Activated naive CD4-positive, alpha-beta T cell treated with anti-CD3 and anti-CD28 coated beads for 36 hours (primary cell): ENCODE results near the gene CTSF. TPM values are rescaled to one million over a fixed set of nuclear protein-coding genes. Genes with fewer than 3 reads are reported as not detected.

Experiments
- CTCF ChIA-PET: fragments of 350-600 bp; sonication (Branson Sonifier 250); formaldehyde crosslinking; loops from one replicate; lab custom pipeline; 2021; ENCODE audit warnings: antibody characterized with exemption; lab: Charles Lee
- DNase-seq: peaks from one replicate; pipeline ENCODE4 v3.0.0-alpha.2; 2020
- H3K27ac Mint-ChIP-seq: one replicate; pipeline ENCODE4 v1.8.0; 2021; ENCODE audit warnings: mild to moderate bottlenecking, mixed read lengths
- H3K27me3 Mint-ChIP-seq: one replicate; pipeline ENCODE4 v1.8.0; 2021; ENCODE audit warnings: low read depth, mixed read lengths
- H3K36me3 Mint-ChIP-seq: one replicate; pipeline ENCODE4 v1.8.0; 2021; ENCODE audit warnings: low read depth, mixed read lengths
- H3K4me1 Mint-ChIP-seq: one replicate; pipeline ENCODE4 v1.8.0; 2021; ENCODE audit warnings: low read depth, mixed read lengths
- H3K4me3 Mint-ChIP-seq: one replicate; pipeline ENCODE4 v1.8.0; 2021; ENCODE audit warnings: mild to moderate bottlenecking, moderate library complexity, mixed read lengths
- H3K9me3 Mint-ChIP-seq: one replicate; pipeline ENCODE4 v1.8.0; 2021; ENCODE audit warnings: mixed read lengths
- intact Hi-C: fragments of 100-400 bp; cut with micrococcal nuclease; formaldehyde crosslinking; loops from one replicate; pipeline ENCODE4 v1.15.1; 2023
- total RNA-seq, 2 experiments: library from RNA; stranded (reverse); gene quantifications; one replicate each; pipeline ENCODE4 v1.2.3, GENCODE V29; 2021

The CTSF gene
- total RNA-seq, 2 experiments from 2014 or later, result 0.64 to 0.96 TPM

DNA sequence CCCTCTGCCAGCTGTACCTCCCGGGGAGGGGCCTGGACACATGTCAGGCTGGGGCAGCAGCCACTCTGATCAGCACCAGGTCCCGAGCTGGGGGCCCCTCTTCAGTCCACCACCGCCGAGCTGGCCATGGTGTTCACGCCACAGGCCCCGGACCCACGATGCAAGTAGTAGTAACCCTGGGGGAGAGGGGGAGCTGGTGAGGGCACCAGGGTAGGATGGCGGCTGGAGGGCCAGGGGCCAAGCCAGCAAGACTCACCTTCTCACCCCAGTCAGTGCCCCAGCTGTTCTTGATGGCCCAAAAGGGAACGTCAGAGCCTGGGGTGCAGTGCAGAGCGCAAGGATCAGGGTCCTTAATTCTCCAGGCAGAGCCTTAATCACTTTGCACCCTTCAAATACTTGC, 4.6 kb downstream of the CTSF start:
- Mint-ChIP-seq H3K27me3 (no peaks in the 10 kb centered on the region), H3K36me3 (no peaks in the 10 kb centered on the region), H3K9me3 (no peaks in the 10 kb centered on the region), H3K27ac (no peak overlapping the region), H3K4me1 (peaks cover 8% of the 10 kb centered on the region), H3K4me3 (no peak overlapping the region)
- CTCF ChIA-PET, result no interaction called here
- intact Hi-C loops, result no loop called here
- no peak for DNase-seq

DNA sequence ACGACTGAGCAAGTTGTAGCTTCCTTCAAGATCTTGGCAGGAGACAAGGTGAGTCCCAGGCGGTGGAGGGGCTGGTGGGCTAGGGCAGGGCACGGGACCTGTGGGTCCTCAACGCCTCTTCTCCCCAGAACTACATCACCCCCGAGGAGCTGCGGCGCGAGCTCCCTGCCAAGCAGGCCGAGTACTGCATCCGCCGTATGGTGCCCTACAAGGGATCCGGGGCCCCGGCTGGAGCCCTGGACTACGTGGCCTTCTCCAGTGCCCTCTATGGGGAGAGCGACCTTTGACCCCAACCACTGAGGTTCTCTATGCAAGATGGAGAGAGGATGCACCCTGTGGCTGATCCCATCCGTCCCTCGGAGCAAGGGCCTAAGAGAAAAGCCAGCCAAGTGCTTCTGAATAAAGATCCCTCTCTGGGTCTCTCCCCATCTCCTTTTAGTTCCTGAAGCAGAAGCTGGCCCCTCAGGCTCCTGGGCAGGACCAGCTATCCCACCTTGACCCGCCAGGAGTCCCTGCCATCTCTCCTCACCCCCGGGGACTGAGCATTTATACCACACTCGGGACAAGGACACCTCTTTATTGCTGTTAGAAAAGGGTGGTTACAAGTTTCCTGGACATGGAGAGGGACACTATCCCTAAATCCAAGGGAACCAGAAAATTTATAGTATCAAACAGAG, 5.4 kb downstream of the CTSF start:
- CTCF ChIA-PET, result interaction anchor here (1.3 to 2.5 kb wide), 2 partner anchors 18 to 115 kb away, joined by 3 to 7 read pairs; partner anchors contain the start of gene RBM4B
- Mint-ChIP-seq H3K27me3 (no peaks in the 10 kb centered on the region), H3K27ac (no peak overlapping the region), H3K9me3 (no peaks in the 10 kb centered on the region), H3K4me1 (peaks cover 5% of the 10 kb centered on the region), H3K36me3 (no peaks in the 10 kb centered on the region), H3K4me3 (no peak overlapping the region)
- intact Hi-C loops, result no loop called here
- no peak for DNase-seq

DNA sequence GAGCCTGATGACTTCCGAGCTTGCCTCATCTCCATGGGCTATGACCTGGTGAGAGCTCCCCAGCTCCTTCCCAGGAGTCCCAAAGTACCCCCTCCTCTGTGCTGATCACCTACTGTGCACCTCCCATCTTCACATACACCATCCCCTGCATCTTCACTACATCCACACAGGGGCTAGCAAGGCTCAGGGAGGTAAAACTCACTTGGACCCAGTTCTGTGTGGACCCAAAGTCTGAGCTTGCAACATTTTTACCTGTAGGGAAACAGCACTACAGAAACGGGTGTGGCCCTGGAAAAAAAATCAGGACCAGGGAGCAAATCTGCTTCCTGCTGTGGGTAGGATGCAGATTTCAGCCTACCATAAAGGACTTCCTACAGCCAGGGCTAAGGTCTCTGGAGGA, 6.1 kb downstream of the CTSF start:
- Mint-ChIP-seq H3K4me3 (no peak overlapping the region), H3K36me3 (no peaks in the 10 kb centered on the region), H3K9me3 (no peaks in the 10 kb centered on the region), H3K4me1 (peaks cover 2% of the 10 kb centered on the region), H3K27me3 (peaks cover 4% of the 10 kb centered on the region), H3K27ac (no peak overlapping the region)
- intact Hi-C loops, result no loop called here
- CTCF ChIA-PET, result interaction anchor here (1.3 to 2.5 kb wide), 2 partner anchors 19 to 116 kb away, joined by 3 to 7 read pairs; partner anchors contain the start of gene RBM4B
- DNase-seq, result no peak

DNA sequence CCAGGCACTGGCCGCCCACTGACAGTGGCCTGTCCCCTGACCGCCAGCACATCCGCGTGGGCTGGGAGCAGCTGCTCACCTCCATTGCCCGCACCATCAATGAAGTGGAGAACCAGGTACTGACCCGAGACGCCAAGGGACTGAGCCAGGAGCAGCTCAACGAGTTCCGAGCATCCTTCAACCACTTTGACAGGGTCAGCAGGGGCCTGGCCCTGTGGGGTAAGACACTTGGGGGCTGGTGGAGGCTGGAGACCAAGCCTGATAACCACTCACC, 6.5 kb downstream of the CTSF start:
- no peaks in the 10 kb centered on the region for H3K4me1 Mint-ChIP-seq
- no peaks in the 10 kb centered on the region for H3K9me3 Mint-ChIP-seq
- no peak overlapping the region for H3K27ac Mint-ChIP-seq
- H3K36me3 Mint-ChIP-seq, result no peaks in the 10 kb centered on the region
- no peak overlapping the region for H3K4me3 Mint-ChIP-seq
- peaks cover 6% of the 10 kb centered on the region for H3K27me3 Mint-ChIP-seq
- no peak for DNase-seq
- intact Hi-C loops, result no loop called here
- CTCF ChIA-PET, result interaction anchor here (1.3 to 2.5 kb wide), 2 partner anchors 19 to 116 kb away, joined by 3 to 7 read pairs; partner anchors contain the start of gene RBM4B

DNA sequence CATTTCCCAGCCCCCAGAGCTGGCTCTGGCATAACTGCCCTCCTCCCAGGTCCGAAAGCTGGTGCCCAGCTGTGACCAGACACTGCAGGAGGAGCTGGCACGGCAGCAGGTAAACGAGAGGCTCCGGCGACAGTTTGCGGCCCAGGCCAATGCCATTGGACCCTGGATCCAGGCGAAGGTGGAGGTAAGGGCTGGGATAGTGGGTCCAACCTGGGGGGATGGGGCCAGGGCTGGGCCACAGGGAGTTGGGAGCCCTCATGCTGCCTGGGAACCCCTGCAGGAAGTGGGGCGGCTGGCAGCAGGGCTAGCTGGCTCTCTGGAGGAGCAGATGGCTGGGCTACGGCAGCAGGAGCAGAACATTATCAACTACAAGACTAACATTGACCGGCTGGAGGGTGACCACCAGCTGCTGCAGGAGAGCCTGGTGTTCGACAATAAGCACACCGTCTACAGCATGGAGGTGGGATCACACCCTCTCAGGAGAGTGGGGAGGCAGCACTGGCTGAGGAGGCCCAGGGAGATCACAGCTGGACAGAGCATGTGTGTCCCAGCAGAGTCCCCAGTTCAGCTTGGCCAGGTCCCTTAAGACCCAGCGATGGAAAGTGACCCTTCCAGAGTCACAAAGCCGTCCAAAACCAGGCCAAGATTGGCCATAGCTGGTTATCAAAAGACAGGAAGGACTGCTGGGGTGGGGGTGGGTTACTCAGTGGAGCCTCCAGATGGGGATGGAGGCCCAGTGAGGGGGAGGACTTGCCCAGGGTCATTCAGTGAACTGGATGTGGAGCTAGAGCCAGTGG, 7.0 kb downstream of the CTSF start:
- Mint-ChIP-seq H3K4me1 (no peaks in the 10 kb centered on the region), H3K9me3 (no peaks in the 10 kb centered on the region), H3K27me3 (peaks cover 6% of the 10 kb centered on the region), H3K27ac (no peak overlapping the region), H3K4me3 (no peak overlapping the region), H3K36me3 (no peaks in the 10 kb centered on the region)
- intact Hi-C loops, result no loop called here
- no peak for DNase-seq
- CTCF ChIA-PET, result interaction anchor here (2.5 kb wide), 1 partner anchor 116 kb away, joined by 7 read pairs; the partner anchor contains the start of gene RBM4B

DNA sequence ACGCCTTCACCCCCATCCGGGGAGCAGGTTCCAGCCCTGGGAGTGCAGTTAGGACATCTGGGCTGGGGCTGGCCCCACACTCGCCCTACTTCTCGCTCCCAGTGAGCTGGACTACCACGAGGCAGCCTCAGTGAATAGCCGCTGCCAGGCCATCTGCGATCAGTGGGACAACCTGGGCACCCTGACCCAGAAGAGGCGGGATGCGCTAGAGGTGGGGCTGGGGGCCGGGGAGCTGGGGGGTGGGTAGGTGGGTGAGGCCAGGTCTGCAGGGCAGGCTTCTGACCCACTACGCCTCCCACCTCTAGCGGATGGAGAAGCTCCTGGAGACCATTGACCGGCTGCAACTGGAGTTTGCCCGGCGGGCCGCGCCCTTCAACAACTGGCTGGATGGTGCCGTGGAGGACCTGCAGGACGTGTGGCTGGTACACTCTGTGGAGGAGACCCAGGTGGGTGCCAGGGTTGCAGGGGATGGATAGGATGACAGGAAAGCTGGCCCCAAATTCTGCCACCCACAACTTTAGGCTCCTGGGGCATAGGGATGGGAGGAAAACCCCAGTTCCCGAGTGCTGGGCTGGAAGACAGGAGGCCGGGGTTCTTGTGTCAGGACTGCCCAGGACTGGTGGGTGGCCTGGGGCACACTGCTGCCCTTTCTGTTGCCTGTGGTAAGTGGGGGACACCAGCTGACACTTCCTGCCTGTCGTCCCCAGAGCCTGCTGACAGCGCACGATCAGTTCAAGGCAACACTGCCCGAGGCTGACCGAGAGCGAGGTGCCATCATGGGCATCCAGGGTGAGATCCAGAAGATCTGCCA, 8.3 kb downstream of the CTSF start:
- H3K27ac Mint-ChIP-seq, result no peak overlapping the region
- no peak overlapping the region for H3K4me3 Mint-ChIP-seq
- CTCF ChIA-PET, result interaction anchor here (0.6 to 2.5 kb wide), 3 partner anchors 114 to 118 kb away, joined by 3 to 7 read pairs (median 3); partner anchors contain the start of gene RBM4B
- DNase-seq, result no peak
- H3K4me1 Mint-ChIP-seq, result no peaks in the 10 kb centered on the region
- no peaks in the 10 kb centered on the region for H3K9me3 Mint-ChIP-seq
- peaks cover 6% of the 10 kb centered on the region for H3K27me3 Mint-ChIP-seq
- H3K36me3 Mint-ChIP-seq, result no peaks in the 10 kb centered on the region
- intact Hi-C loops, result no loop called here

DNA sequence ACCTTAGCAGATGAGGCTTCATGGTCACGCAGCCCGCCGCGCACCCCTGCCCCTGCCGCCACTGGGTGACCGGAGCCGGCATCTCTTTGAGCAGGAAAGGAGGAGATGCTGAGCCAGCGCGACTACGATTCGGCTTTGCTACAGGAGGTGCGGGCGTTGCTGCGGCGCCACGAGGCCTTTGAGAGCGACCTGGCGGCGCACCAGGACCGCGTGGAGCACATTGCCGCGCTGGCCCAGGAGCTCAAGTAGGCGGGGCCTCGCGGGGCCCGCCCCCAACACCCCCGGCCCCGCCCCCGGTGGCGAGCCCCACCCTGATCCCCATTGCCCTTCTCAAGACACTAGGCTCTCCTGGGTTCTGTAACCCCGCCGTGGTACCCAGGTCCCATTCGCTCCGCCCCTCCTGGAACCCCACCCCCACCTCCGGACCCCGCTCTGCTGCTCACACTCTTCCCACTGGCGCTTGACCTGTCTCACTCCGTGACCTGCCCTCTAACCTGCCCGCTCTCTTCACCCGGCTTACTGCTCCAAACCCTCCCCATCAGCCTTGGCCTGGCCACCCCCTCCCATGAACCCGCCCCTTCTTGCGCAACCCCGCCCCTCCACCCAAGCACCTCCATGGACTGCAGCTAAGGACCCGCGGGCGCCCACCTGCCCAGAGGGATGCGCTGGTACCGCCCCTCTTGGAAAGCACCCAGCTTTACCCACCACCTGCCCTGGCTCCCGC, 9.1 kb downstream of the CTSF start:
- H3K36me3 Mint-ChIP-seq, result no peaks in the 10 kb centered on the region
- no peaks in the 10 kb centered on the region for H3K9me3 Mint-ChIP-seq
- H3K4me1 Mint-ChIP-seq, result no peaks in the 10 kb centered on the region
- no peak overlapping the region for H3K27ac Mint-ChIP-seq
- DNase-seq, result peak; percentile 19
- CTCF ChIA-PET, result interaction anchor here (0.6 to 0.8 kb wide), 2 partner anchors 115 to 118 kb away, joined by 3 read pairs; partner anchors contain the start of gene RBM4B
- H3K27me3 Mint-ChIP-seq, result peaks cover 6% of the 10 kb centered on the region
- H3K4me3 Mint-ChIP-seq, result no peak overlapping the region
- intact Hi-C loops, result no loop called here

DNA sequence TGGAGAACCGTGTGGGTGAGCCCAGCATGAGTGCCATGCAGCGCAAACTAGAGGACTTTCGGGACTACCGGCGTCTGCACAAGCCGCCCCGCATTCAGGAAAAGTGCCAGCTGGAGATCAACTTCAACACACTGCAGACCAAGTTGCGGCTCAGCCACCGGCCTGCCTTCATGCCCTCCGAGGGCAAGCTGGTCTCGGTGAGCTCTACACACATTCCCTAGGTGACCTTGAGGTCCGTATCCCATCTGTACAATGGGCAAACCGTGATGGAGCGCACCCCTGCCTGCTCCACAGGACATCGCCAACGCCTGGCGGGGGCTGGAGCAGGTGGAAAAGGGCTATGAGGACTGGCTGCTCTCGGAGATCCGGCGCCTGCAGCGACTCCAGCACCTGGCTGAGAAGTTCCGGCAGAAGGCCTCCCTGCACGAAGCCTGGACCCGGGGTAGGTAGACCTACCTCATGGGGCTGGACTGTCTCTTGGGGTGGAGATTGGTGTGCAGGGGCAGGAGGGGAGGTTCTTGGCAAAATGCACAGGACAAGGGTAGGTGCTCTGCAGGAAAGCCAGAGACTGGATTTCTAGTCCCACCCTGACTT, 10.6 kb downstream of the CTSF start:
- intact Hi-C loops, result no loop called here
- Mint-ChIP-seq H3K27ac (no peak overlapping the region), H3K4me3 (no peak overlapping the region), H3K4me1 (no peaks in the 10 kb centered on the region), H3K27me3 (peaks cover 6% of the 10 kb centered on the region), H3K36me3 (no peaks in the 10 kb centered on the region), H3K9me3 (no peaks in the 10 kb centered on the region)
- DNase-seq, result no peak
- CTCF ChIA-PET, result no interaction called here

DNA sequence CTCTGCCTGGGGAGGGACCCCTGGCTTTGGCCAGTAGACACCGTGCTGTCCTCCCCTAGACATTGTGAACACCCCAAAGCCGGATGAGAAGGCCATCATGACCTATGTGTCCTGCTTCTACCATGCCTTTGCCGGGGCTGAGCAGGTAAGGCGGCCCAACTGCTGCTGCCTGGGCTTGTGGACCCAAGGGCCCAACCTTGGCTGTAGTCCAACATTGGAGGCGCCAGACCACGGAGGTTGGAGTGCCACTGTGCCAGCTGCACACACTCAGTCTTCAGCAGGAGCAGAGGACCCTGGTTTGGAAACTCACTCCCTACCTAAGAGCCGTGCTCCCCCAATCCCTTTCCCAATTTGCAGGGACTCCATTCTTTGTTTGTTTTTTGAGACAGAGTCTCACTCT, 12.3 kb downstream of the CTSF start:
- no peak overlapping the region for H3K4me3 Mint-ChIP-seq

DNA sequence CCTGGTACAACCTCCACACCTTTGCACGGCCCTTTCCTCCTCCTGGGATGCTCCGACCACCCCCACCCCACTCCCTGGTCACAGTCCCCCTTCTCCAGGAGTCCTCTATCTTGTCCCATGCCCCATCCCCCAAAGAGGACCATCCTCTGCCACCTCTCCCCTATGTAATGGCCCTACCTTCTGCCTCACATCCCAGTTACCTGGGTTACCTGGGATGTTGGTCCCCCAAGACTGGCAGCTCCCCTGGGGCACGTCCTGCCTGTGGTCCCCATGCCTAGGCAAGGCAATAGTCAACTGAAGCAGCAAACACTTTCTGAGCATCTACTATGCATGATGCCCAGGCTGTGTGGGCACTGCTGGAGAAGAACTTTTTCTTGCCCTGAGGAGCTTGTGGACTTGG, 13.0 kb downstream of the CTSF start:
- intact Hi-C loops, result no loop called here
- H3K36me3 Mint-ChIP-seq, result no peaks in the 10 kb centered on the region
- H3K4me3 Mint-ChIP-seq, result no peak overlapping the region
- H3K4me1 Mint-ChIP-seq, result no peaks in the 10 kb centered on the region
- CTCF ChIA-PET, result interaction anchor here (1.3 to 1.6 kb wide), 2 partner anchors 14 to 76 kb away, joined by 4 to 5 read pairs; partner anchors contain the start of gene DPP3
- peaks cover 6% of the 10 kb centered on the region for H3K27me3 Mint-ChIP-seq
- no peak for DNase-seq
- no peak overlapping the region for H3K27ac Mint-ChIP-seq
- no peaks in the 10 kb centered on the region for H3K9me3 Mint-ChIP-seq

More for the DNA sequence above, 12.3 kb downstream of the CTSF start:
- CTCF ChIA-PET, result no interaction called here
- no peaks in the 10 kb centered on the region for H3K9me3 Mint-ChIP-seq
- H3K27ac Mint-ChIP-seq, result no peak overlapping the region
- intact Hi-C loops, result no loop called here
- DNase-seq, result no peak
- H3K27me3 Mint-ChIP-seq, result peaks cover 6% of the 10 kb centered on the region
- H3K36me3 Mint-ChIP-seq, result no peaks in the 10 kb centered on the region
- H3K4me1 Mint-ChIP-seq, result no peaks in the 10 kb centered on the region

DNA sequence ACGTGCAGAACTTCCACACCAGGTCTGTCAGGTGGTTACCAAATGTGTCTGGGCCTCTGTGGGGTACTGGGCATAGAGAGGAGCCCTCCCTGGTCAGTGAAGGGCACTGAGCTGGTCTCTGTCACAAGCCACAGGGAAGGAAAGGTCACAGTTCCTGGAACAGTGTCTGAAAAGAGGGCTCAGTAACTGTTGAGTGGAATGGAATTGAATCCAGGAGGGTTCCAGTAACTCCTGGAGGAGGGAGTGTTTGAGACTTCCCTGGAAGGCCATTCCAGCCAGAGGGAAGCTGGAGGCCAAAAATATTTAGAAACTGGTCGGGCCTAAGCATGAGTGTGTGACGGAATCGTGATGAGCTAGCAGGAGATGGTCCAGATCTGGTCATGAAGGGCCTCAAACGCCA, 13.8 kb downstream of the CTSF start:
- no peak overlapping the region for H3K27ac Mint-ChIP-seq

More for the DNA sequence above, 13.8 kb downstream of the CTSF start:
- Mint-ChIP-seq H3K4me3 (no peak overlapping the region), H3K9me3 (no peaks in the 10 kb centered on the region), H3K4me1 (no peaks in the 10 kb centered on the region), H3K27me3 (peaks cover 6% of the 10 kb centered on the region), H3K36me3 (no peaks in the 10 kb centered on the region)
- CTCF ChIA-PET, result interaction anchor here (1.3 to 1.6 kb wide), 2 partner anchors 15 to 75 kb away, joined by 4 to 5 read pairs; partner anchors contain the start of gene DPP3
- DNase-seq, result no peak
- intact Hi-C loops, result no loop called here
